Esophagus (tissue), 2 donors: ENCODE results near the gene MYO3B. TPM values are rescaled to one million over a fixed set of nuclear protein-coding genes. Genes with fewer than 3 reads are reported as not detected.

Experiments used
- H3K27ac ChIP-seq, 2 donors: one replicate each; pipeline ENCODE4 v1.5.1; 2013; ENCODE audit warnings: low read depth in 2 of 2, mild to moderate bottlenecking in 2 of 2, inconsistent platforms in 1 of 2, low read length in 1 of 2, moderate library complexity in 1 of 2
- H3K27me3 ChIP-seq, 2 donors: one replicate each; pipeline ENCODE4 v1.6.1; 2013; ENCODE audit warnings: low read length in 2 of 2, control low read depth in 1 of 2, mild to moderate bottlenecking in 1 of 2; ENCODE audit not compliant: insufficient read depth in 2 of 2, control insufficient read depth in 1 of 2
- H3K36me3 ChIP-seq, 2 donors: one replicate each; pipeline ENCODE4 v1.6.1; 2013; ENCODE audit warnings: low read length in 1 of 2; ENCODE audit not compliant: control insufficient read depth in 2 of 2, insufficient read depth in 2 of 2
- H3K4me1 ChIP-seq, 2 donors: one replicate each; pipeline ENCODE4 v1.6.1; 2013; ENCODE audit warnings: low read length in 1 of 2; ENCODE audit not compliant: control insufficient read depth in 2 of 2, insufficient read depth in 2 of 2
- H3K4me3 ChIP-seq, 2 donors: one replicate each; pipeline ENCODE4 v1.5.1; 2013; ENCODE audit warnings: low read length in 2 of 2, mild to moderate bottlenecking in 2 of 2, low read depth in 1 of 2, moderate library complexity in 1 of 2
- H3K9me3 ChIP-seq, 2 donors: one replicate each; pipeline ENCODE4 v1.6.1; 2013; ENCODE audit warnings: mild to moderate bottlenecking in 2 of 2, low read depth in 1 of 2, low read length in 1 of 2, moderate library complexity in 1 of 2; ENCODE audit not compliant: control insufficient read depth in 2 of 2, insufficient read depth in 1 of 2
- WGBS, 2 donors: extraction: QIAGEN DNeasy Blood & Tissue Kit; methylation state at CpG; one replicate each; pipeline ENCODE4 v1.1.7; 2013; 5-methylcytosine and 5-hydroxymethylcytosine counted together
- polyA plus RNA-seq, 2 donors: library from polyadenylated mRNA; stranded (reverse); fragments of 200-250 nt; gene quantifications; one replicate each; pipeline ENCODE4 v1.2.3, GENCODE V29; 2013
- donor health status: healthy with polysubstance abuse.
- donor health status: Bipolar disorder and iron deficiency.

The MYO3B gene
- polyA plus RNA-seq, 2 donors = 0.08 to 0.11 TPM

- Histone ChIP-seq H3K27ac (no peak overlapping the region), H3K36me3 (no peaks in the 10 kb centered on the region), H3K4me1 (no peaks in the 10 kb centered on the region), H3K4me3 (no peak overlapping the region), H3K9me3 (no peaks in the 10 kb centered on the region), H3K27me3 (peaks cover 0 to 2% of the 10 kb centered on the region in 2 donors)
- WGBS, 2 donors = 87 to 90% methylated on average over 1 of the region's 1 CpG
Observed at GRCh38 chr2:170330881-170331280, 152.9 kb downstream of the MYO3B start.

- Histone ChIP-seq H3K9me3 (no peaks in the 10 kb centered on the region), H3K4me1 (no peaks in the 10 kb centered on the region), H3K27ac (no peak overlapping the region), H3K4me3 (no peak overlapping the region), H3K27me3 (peaks cover 0 to 2% of the 10 kb centered on the region in 2 donors), H3K36me3 (no peaks in the 10 kb centered on the region)
- 79 to 84% methylated on average over 2 of the region's 2 CpGs for WGBS, 2 donors
Observed at GRCh38 chr2:170332676-170333402, 154.9 kb downstream of the MYO3B start.

- no peaks in the 10 kb centered on the region for H3K9me3 ChIP-seq
Observed at GRCh38 chr2:170335351-170335750, 157.4 kb downstream of the MYO3B start.

GRCh38 chr2:170336408-170336807, 158.5 kb downstream of the MYO3B start:
- no peak overlapping the region for H3K27ac ChIP-seq
- no peaks in the 10 kb centered on the region for H3K36me3 ChIP-seq
- no peaks in the 10 kb centered on the region for H3K9me3 ChIP-seq
- no peak overlapping the region for H3K4me3 ChIP-seq
- no peaks in the 10 kb centered on the region for H3K4me1 ChIP-seq
- peaks cover 0 to 2% of the 10 kb centered on the region in 2 donors for H3K27me3 ChIP-seq
- WGBS, 2 donors = 90 to 94% methylated on average over 2 of the region's 2 CpGs

More at GRCh38 chr2:170335351-170335750, 157.4 kb downstream of the MYO3B start:
- H3K27ac ChIP-seq = no peak overlapping the region
- no peak overlapping the region for H3K4me3 ChIP-seq
- no peaks in the 10 kb centered on the region for H3K36me3 ChIP-seq
- no peaks in the 10 kb centered on the region for H3K4me1 ChIP-seq
- peaks cover 0 to 2% of the 10 kb centered on the region in 2 donors for H3K27me3 ChIP-seq
- 50 to 54% methylated on average over 3 of the region's 3 CpGs for WGBS, 2 donors

- Histone ChIP-seq H3K27ac (no peak overlapping the region), H3K9me3 (no peaks in the 10 kb centered on the region), H3K4me3 (no peak overlapping the region), H3K4me1 (no peaks in the 10 kb centered on the region), H3K36me3 (no peaks in the 10 kb centered on the region), H3K27me3 (peaks cover 0 to 2% of the 10 kb centered on the region in 2 donors)
- 71 to 80% methylated on average over 2 of the region's 2 CpGs for WGBS, 2 donors
Observed at GRCh38 chr2:170336916-170337315, 159.0 kb downstream of the MYO3B start.

- no peaks in the 10 kb centered on the region for H3K27me3 ChIP-seq
- WGBS, 2 donors = 54 to 66% methylated on average over 7 of the region's 7 CpGs
- no peak overlapping the region for H3K4me3 ChIP-seq
- no peaks in the 10 kb centered on the region for H3K9me3 ChIP-seq
- no peaks in the 10 kb centered on the region for H3K4me1 ChIP-seq
- H3K27ac ChIP-seq = no peak overlapping the region
- H3K36me3 ChIP-seq = no peaks in the 10 kb centered on the region
Observed at GRCh38 chr2:170339322-170339721, 161.4 kb downstream of the MYO3B start.

GRCh38 chr2:170339750-170340692, 162.1 kb downstream of the MYO3B start:
- no peaks in the 10 kb centered on the region for H3K36me3 ChIP-seq
- no peaks in the 10 kb centered on the region for H3K9me3 ChIP-seq
- no peak overlapping the region for H3K27ac ChIP-seq
- no peaks in the 10 kb centered on the region for H3K4me1 ChIP-seq
- WGBS, 2 donors = 61 to 62% methylated on average over 5 of the region's 5 CpGs
- no peak overlapping the region for H3K4me3 ChIP-seq
- no peaks in the 10 kb centered on the region for H3K27me3 ChIP-seq

GRCh38 chr2:170340693-170341068, 162.7 kb downstream of the MYO3B start:
- H3K9me3 ChIP-seq = no peaks in the 10 kb centered on the region
- H3K27me3 ChIP-seq = no peaks in the 10 kb centered on the region
- no peak overlapping the region for H3K27ac ChIP-seq
- H3K36me3 ChIP-seq = no peaks in the 10 kb centered on the region
- H3K4me1 ChIP-seq = no peaks in the 10 kb centered on the region
- no peak overlapping the region for H3K4me3 ChIP-seq
- WGBS, 2 donors = 78 to 89% methylated on average over 1 of the region's 1 CpG

- Histone ChIP-seq H3K4me1 (no peaks in the 10 kb centered on the region), H3K27ac (no peak overlapping the region), H3K36me3 (no peaks in the 10 kb centered on the region), H3K9me3 (no peaks in the 10 kb centered on the region), H3K27me3 (no peaks in the 10 kb centered on the region), H3K4me3 (no peak overlapping the region)
- WGBS, 2 donors = 69 to 76% methylated on average over 8 of the region's 8 CpGs
Observed at GRCh38 chr2:170341684-170342623, 164.0 kb downstream of the MYO3B start.
